Ectodermal cell (in vitro differentiated cells): ENCODE data around the gene C1orf174.

Experiments used
- H3K27ac ChIP-seq: 2 replicates; pipeline ENCODE4 v1.7.0; 2013; ENCODE audit warnings: mild to moderate bottlenecking, low read depth, low read length; ENCODE audit not compliant: insufficient read depth, poor library complexity, severe bottlenecking
- H3K27me3 ChIP-seq: 2 replicates; pipeline ENCODE4 v1.7.0; 2013; ENCODE audit warnings: mild to moderate bottlenecking, low read length; ENCODE audit not compliant: insufficient read depth, control insufficient read depth, poor library complexity, severe bottlenecking
- H3K36me3 ChIP-seq: one replicate; pipeline ENCODE4 v1.7.0; 2013; ENCODE audit warnings: low read length; ENCODE audit not compliant: control insufficient read depth, insufficient read depth
- H3K4me1 ChIP-seq: one replicate; pipeline ENCODE4 v1.7.0; 2013; ENCODE audit warnings: low read length; ENCODE audit not compliant: control insufficient read depth, insufficient read depth
- H3K4me3 ChIP-seq: 2 replicates; pipeline ENCODE4 v1.7.0; 2013; ENCODE audit warnings: low read depth, low read length, control low read depth; ENCODE audit not compliant: insufficient read depth
- H3K9me3 ChIP-seq: 2 replicates; pipeline ENCODE4 v1.7.0; 2013; ENCODE audit warnings: mild to moderate bottlenecking, low read length, moderate library complexity; ENCODE audit not compliant: control insufficient read depth
- WGBS, 2 experiments: methylation state at CpG; one replicate each; pipeline ENCODE4 v1.1.7; 2013; ENCODE audit warnings: missing lambda C conversion rate in 2 of 2; 5-methylcytosine and 5-hydroxymethylcytosine counted together

The C1orf174 gene

DNA sequence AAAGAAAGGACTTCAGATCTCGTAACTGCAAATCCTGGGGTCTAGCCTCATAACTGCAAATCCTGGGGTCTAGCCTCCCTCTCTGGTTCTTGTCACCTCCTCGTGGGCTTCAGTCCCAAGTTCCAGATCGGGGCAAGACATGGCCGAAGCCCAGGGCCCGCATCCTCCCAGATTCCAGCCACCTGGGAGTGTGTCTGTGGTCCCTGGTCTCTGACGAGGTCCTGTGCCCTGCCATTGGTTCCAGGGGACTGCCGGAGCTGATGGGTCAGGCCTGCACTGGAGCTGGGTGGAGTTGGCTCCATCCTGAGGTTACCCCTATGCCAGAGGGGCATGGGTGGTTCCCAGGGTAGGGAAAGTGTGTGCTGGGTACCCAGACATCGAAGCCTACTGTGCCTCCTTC lies 17.7 kb upstream of the C1orf174 start:
- WGBS, 2 experiments, result 94 to 96% methylated on average over 8 of the region's 8 CpGs
- no peak overlapping the region for H3K4me3 ChIP-seq
- no peaks in the 10 kb centered on the region for H3K9me3 ChIP-seq
- no peak overlapping the region for H3K27ac ChIP-seq
- H3K36me3 ChIP-seq, result no peaks in the 10 kb centered on the region
- no peaks in the 10 kb centered on the region for H3K27me3 ChIP-seq
- H3K4me1 ChIP-seq, result no peaks in the 10 kb centered on the region

DNA sequence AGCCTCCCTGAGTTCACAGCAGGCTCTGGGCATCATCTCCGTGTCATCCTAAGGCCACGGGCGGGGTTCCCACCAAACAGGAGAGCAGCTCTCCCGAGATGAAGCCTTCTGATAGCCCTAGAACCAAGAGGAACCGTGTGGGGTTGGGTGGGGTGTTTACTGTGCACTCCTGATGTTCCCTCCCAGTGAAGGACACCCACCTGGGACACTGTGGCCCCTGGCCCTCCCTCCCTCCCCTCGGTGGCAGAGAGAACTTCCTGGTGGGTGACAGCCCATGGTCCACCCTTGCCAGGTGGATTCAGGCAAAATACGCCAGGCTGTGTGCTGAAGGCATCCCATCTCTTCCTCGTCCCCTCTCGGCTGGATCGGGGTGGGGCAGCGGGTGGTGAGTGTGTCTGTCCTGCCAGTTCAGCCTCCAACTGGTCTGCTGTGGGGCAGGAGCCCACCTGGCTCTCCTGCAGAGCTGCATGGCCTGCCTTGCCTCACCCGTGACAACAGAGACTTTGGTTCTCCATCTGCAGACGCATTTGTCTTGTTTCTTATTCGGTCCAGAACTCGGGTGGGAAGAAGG lies 15.6 kb upstream of the C1orf174 start:
- no peak overlapping the region for H3K4me3 ChIP-seq
- WGBS, 2 experiments, result 93 to 94% methylated on average over 15 of the region's 15 CpGs
- no peaks in the 10 kb centered on the region for H3K36me3 ChIP-seq
- no peaks in the 10 kb centered on the region for H3K9me3 ChIP-seq
- no peak overlapping the region for H3K27ac ChIP-seq
- H3K4me1 ChIP-seq, result peaks cover 8% of the 10 kb centered on the region
- H3K27me3 ChIP-seq, result no peaks in the 10 kb centered on the region

DNA sequence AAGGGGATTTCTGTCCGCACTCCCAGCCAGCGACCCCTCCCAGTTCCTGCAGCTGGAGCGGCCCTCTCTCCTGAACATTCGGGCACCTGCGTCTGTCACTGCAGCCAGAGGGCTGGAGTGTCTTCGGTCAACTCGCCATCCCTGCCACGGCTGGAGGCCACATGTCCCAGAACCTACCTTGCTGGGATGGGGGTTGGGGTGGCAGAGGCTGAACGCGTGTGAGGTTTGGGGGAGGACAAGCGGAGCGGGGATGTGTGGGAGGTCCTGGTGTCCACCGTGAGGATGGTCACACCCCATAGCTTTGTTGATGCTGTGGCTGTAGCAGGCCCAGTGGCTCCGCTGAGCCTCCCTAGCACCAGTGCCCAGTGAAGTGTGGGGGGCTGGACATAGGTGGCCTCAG lies 14.8 kb upstream of the C1orf174 start:
- WGBS, 2 experiments, result 94 to 95% methylated on average over 14 of the region's 14 CpGs
- Histone ChIP-seq H3K27ac (no peak overlapping the region), H3K4me3 (no peak overlapping the region), H3K36me3 (no peaks in the 10 kb centered on the region), H3K27me3 (no peaks in the 10 kb centered on the region), H3K4me1 (peaks cover 8% of the 10 kb centered on the region), H3K9me3 (no peaks in the 10 kb centered on the region)

DNA sequence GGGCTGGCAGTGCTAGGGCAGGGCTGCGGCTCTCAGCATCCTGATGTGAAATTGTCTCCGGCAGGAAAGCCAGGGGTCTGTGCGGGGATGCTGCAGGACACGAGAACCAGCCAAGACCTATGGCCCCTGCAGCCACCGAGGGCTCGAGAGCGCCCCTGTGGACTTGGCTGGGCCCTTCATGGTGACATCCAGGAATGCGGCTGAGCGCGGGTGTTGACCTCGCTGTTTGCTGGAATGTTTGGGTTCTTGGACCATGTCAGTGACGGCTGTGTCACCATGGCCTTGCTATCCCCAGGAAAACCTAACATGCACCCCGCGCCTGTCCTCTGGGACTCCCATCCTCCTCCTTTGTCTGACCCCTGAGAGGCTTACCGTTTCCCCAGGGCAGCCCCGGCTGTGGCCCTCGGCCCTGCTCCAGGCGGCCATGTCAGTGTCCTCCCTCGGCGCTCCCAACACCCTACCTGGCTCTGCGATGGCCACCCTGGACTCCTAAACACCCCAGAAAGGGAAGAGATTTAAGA lies 14.3 kb upstream of the C1orf174 start:
- Histone ChIP-seq H3K9me3 (no peaks in the 10 kb centered on the region), H3K4me1 (peaks cover 12% of the 10 kb centered on the region), H3K27ac (no peak overlapping the region), H3K4me3 (no peak overlapping the region), H3K36me3 (no peaks in the 10 kb centered on the region), H3K27me3 (no peaks in the 10 kb centered on the region)
- 94 to 95% methylated on average over 21 of the region's 21 CpGs for WGBS, 2 experiments

DNA sequence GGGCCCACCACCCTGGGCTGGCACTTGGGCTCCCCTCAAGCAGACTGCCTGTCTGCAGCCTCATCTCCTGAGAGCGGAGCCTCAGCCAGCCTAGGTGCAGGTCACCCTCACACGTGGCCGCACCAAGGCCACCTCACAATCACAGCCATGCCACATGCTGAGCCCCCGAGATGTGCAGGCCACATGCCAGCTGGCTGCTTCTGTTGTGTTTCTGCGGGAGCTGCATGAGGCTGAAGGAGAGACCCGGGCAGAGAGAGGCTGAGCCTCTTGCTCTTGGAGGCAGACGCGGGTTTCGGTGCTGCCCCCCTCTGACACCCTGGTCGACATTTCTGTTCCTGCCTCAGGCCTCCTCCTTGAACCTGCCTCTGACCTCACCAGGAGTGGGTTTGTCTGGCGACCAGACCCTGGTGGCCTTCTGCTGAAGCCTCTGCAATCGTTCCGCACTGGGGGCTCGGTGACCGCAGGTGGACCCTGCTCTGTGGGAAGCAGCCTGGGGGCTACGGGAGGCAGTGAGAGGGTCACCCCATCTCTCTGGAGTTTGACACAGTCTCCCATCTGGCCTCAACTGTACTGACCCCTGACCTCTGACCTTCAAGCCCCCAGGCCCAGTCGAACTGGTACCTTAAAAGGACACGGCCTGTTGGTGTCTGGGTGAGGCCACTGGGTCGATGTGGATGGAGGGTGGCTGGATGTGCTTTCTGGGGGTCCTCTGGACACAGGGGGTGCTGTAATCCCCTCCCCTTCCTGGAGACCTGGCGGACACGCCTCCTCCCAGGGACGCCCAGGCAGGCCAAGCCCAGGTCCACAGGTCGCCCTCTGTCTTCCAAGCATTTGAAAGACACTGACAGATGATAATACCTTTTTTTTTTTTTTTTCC lies 13.0 kb upstream of the C1orf174 start:
- WGBS, 2 experiments, result 93 to 94% methylated on average over 22 to 23 of the region's 23 CpGs
- Histone ChIP-seq H3K4me3 (no peak overlapping the region), H3K27me3 (no peaks in the 10 kb centered on the region), H3K4me1 (peaks cover 17% of the 10 kb centered on the region), H3K9me3 (no peaks in the 10 kb centered on the region), H3K27ac (no peak overlapping the region), H3K36me3 (no peaks in the 10 kb centered on the region)

DNA sequence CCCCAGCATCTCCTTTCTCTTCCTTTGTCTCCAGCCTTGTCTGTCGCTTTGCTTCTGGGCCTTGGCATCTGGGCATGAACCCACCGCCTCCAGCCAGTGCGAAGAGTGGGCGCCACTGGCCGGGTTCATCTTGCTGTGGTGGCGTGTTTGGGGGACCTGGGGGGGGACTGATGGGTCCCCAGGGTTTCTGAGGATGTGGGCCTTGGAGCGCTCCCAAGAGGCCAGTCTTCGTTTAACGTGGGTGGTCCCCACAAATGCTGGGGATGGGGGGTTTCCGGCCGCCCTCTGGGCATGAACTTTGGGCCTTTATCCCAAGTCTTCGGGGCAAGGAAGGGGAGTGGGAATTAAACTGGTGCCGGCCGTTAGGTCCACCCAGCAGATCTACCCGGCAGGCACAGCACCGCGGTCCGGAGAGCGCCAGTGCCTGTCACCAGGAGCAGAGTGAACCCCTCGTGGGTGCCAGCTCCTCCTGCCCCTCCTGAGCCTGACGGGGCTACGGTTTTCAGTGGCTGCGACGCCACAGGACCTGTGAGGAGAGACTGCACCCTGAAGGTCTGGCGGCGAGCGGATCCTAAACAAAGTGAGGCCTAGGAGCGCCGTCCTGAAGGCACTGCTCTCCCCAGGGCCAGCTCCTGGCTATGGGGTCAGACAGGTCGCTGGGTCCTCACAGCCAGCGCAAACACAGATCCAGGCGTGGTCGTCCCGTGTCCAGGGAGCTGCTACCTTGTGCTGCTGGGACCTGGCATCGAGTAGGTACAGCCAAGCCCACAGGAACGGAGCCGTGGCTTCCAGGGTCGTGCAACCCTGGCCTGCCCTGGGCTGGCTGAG lies 12.1 kb upstream of the C1orf174 start:
- Histone ChIP-seq H3K9me3 (no peaks in the 10 kb centered on the region), H3K27me3 (no peaks in the 10 kb centered on the region), H3K4me1 (peaks cover 17% of the 10 kb centered on the region), H3K27ac (no peak overlapping the region), H3K4me3 (no peak overlapping the region), H3K36me3 (no peaks in the 10 kb centered on the region)
- WGBS, 2 experiments, result 90 to 91% methylated on average over 38 of the region's 38 CpGs

DNA sequence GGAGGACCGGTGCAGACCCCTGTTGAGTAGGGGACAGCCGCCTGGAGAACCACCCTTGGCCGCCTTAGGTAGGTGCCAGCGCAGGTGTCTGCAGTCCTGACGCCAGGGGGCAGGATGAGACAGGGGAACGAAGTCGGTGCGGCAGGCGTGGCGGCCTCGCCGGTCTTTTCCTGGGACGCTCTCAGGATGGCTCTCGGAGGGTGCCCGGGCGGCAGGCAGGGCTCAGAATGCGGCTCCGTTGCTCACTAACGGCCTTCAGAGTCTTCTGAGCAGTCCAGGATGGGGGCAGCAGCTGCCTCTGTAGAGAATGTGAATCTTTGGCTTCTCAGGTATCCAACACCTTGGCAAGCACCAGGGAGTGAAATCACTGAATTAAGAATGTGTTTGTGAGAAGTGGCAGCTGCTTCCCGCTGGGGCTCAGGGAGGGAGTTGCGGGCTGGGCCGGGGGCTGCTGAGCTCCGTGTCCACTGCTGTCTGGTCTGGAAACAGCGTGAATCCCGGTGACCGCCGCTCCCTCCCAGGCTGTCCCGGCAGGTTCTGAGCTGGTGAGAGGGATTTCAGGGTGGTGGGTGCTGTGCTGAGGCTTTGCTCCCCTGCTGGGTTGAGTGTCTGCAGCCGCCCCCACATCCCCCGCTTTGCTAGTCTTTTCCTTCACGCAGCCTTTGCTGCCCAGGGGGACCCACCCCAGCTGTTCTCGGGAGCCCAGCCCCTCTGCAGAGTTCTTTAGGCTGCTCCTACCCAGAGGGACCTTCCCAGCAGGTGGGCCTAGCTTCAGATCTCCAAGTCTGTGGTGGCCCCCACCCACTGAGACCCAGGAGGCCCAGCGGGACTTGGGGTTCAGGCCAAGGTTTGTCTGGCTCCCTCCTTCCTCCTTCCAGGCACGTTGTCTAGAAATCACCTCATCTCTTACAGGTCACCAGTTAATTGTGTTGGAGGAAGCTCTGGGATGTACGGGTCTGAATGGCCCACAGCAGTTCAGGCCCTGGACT lies 11.1 kb upstream of the C1orf174 start:
- H3K9me3 ChIP-seq, result no peaks in the 10 kb centered on the region
- H3K4me3 ChIP-seq, result no peak overlapping the region
- whole genome bisulfite sequencing, 2 experiments, result 21 to 25% methylated on average over 34 to 35 of the region's 35 CpGs

DNA sequence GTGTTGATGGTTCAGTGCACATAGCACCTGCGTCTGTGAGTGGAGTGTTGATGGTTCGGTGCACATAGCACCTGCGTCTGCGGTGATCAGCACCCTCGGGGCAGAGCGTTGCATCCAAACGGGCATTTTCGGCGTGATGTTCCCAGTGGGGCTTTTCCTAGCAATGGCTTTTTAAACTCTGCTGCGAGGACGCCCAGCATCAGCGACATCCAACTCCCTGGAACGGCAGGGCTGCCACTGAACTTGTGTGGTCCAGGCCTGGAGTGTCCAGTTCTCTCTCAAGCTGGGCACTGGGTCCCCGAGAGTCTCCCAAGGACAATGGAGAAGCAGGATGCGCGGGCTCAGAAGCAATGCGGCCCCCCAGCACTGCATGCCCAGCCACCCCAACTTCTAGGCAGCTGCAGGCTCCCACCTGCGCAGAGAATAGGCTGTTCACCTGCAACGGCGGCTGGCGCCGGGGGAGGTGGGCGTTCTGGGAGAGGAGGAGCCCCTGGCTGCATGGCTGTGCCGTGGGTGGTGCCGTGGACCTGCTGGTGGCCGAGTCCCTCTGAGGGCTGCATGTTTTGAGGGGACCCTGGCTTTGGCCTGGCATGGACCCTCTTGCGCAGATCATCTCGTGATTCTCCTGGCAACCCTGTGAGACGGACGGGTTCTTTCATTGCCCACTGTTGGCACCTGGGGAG lies 10.1 kb upstream of the C1orf174 start:
- Histone ChIP-seq H3K27ac (no peak overlapping the region), H3K36me3 (no peaks in the 10 kb centered on the region), H3K9me3 (no peaks in the 10 kb centered on the region), H3K4me1 (peaks cover 17% of the 10 kb centered on the region), H3K4me3 (no peak overlapping the region), H3K27me3 (no peaks in the 10 kb centered on the region)
- 91% methylated on average over 30 of the region's 30 CpGs for WGBS, 2 experiments

More for the DNA sequence above, 11.1 kb upstream of the C1orf174 start:
- no peak overlapping the region for H3K27ac ChIP-seq
- H3K36me3 ChIP-seq, result no peaks in the 10 kb centered on the region
- H3K27me3 ChIP-seq, result no peaks in the 10 kb centered on the region
- H3K4me1 ChIP-seq, result peaks cover 17% of the 10 kb centered on the region

DNA sequence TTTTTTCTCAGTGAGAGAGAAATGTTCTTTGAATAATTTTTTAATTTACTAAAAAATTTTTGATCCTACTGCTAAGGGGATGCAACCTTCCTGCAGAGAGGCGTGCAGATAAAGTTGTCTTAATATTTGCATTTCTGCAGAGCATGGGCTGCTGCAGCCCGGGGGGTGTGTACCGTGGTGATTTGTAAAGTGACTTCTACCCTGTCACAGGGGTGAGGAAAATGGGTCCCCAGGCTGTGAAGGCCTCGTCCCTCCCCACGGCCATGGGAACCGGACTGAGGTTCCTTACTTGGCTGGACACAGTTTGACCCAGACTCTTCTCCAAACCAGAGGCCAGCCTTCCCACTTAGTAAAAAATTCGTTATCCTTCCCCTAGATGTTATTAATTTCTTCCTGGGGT lies 9.5 kb upstream of the C1orf174 start:
- 90 to 91% methylated on average over 7 of the region's 7 CpGs for WGBS, 2 experiments
- no peaks in the 10 kb centered on the region for H3K9me3 ChIP-seq

More for the DNA sequence above, 9.5 kb upstream of the C1orf174 start:
- Histone ChIP-seq H3K27me3 (no peaks in the 10 kb centered on the region), H3K36me3 (no peaks in the 10 kb centered on the region), H3K4me3 (no peak overlapping the region), H3K4me1 (peaks cover 17% of the 10 kb centered on the region), H3K27ac (no peak overlapping the region)
